H4 (cell line): ENCODE data around the gene CUBN. TPM values are rescaled to one million over a fixed set of nuclear protein-coding genes. Genes with fewer than 3 reads are reported as not detected.

Experiments used
- DNase-seq: peaks from one replicate; pipeline ENCODE4 v3.0.0-alpha.2; 2015; ENCODE audit warnings: low spot score
- total RNA-seq: library from RNA; depleted of rRNA; stranded (reverse); fragments of >200 nt; shearing (Covaris generic); gene quantifications from 2 replicates; pipeline ENCODE4 v1.2.3, GENCODE V29; 2014; rRNA removed

Gene CUBN
- total RNA-seq: 0.06 and 0.14 TPM in 2 replicates

DNA sequence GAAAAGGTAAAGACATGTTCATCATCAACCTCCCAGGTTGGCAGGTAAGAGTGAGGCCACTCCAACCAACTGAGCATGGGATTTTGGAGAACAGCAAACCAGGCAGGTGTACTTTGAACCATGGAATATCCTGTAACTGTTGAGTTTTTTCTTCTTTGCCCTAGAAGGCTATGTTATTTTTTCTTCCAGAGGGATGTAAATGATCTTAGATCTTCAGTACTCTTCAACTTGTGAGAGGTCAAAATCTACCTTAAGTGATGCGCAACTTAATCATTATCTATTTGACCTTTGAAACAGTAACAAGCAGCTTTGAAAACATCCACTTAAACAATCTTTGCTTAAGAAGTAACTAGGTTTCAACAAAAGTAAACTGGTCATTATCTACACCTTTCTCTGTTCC, at the start of gene CUBN:
Gene CUBN, minus strand, starts transcription at position 71 of the 400 bp plus-strand sequence. Its CDS starts 46 bp downstream, at position 25.
- no peak for DNase-seq

DNA sequence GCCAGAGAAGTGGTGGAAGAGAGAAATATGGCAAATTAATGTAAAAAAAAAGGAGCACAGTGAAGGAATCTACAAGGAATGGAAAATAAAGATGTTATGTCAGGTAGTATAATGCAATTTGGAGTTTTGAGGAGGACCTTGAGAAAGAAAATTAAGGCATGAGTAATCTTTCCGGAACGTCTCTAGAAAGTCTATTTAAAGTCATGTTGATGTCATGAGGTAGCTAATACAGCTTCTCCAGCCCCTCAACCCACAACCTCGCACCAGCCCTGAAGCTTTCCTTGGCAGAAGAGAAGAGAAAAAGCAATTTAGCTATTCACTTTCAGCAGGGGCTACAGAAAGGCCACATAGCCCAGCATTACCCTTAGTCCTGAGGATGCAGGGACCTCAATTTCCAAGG, 49.4 kb upstream of the CUBN start:
- no peak for DNase-seq

DNA sequence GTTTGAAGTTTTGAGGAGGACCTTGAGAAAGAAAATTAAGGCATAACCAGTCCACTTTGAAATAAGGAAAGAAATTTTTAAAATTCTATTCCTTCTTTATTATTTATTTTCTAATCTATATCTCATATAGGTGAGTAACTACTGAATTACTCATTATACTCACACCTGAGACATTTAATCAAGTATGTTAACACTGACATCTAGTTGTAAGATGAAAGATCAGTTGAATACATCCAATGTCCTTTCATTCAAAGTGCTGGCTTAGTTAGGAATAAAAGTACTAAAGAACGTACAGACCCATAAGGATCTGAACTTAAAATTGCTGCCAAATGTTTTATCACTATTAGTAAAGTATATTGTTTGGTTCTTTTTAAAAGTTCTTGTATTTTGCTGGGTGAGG, 48.4 kb upstream of the CUBN start:
- DNase-seq: no peak

DNA sequence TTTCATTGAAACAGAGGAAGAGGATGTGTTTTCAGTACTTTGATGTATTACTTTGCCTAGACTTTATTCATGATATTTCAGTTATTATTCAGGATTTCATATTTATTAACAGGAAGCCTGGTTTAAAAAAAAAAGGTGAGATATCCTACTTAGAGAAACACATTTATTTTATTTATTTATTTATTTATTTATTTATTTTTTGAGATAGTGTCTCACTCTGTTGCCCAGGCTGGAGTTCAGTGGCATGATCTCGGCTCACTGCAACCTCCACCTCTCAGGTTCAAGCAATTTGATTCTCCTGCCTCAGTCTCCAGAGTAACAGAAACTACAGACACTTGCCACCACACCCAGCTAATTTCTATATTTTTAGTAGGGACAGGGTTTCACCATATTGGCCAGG, 47.4 kb upstream of the CUBN start:
- DNase-seq: no peak

DNA sequence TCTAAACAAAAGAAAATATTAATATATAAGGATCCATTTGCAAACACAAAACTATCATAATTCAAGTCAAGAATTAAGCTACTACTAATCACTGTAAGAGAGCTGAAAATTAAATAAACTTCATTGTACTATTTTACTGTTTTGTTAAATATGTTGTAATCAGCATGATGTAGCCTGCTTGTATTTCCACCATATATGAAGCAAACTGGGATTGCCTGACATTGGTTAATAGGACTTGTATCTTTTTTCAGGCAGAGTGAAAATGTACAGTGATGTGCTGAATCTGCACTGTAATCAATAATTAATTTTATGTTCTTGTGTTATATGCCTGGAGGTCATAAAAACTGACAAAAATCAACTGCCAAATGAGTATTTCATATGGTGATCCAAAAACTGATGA, 46.5 kb upstream of the CUBN start:
- no peak for DNase-seq

DNA sequence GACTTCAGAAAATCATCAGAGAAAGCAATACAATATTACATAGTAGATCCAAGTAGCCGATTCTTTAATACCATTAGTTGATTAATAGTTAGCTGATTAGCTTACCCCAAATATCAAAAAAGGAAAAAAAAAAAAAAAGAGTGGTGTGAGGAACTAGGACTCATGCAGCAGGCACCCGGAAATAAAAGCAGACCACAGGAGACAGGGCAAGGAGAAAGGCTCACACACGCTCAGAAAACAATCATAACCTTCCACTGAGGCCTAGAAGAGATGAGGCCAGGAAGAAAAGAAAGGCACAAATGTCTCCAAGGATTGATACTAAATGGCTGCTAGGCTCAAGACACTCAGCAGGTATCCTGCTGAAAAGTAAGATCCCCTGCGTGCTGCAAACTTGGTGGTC, 45.9 kb upstream of the CUBN start:
- DNase-seq: no peak

DNA sequence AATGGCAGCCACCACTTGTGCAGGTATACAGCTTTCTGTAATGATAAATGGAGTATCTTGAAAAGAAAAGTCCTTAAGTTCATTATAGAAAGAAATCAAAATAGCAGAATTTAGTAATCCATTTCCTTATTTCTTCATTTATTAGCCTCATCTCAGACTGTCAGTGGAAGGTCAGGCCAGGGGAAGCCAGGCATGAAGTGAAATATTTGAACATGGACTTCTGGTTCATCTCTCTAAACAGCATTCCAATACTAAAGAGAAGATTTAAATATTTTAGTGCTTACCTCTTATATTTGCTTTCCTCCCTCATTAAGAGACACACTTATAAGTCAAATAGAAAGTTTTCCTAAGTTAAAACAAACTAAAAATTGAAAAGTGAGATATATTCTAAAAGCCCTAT, 45.0 kb upstream of the CUBN start:
- no peak for DNase-seq

DNA sequence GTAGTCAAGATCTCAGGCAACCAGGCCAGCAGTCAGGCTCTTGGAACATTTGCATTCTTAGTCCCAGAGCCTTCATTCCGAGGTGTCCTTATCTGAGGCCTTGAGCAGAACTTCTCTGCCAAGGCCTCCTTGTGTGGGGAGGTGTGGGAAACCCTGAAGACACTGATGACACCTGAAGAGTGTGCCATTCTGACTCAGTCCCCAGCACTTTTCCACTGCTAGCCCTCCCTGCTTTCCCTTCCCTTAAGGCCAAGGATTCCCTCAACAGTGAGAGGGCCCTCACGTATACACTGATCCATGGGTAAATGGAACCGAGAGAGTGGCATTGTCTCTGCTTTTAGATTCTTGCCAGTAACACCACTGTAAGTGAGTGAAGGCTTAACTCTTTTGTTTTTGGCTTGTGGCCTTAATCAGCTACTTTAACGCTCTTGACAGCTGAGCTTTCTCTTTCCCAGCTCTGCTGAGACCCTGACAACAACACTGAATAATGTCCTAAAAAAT, 41.6 kb upstream of the CUBN start:
- DNase-seq: no peak

DNA sequence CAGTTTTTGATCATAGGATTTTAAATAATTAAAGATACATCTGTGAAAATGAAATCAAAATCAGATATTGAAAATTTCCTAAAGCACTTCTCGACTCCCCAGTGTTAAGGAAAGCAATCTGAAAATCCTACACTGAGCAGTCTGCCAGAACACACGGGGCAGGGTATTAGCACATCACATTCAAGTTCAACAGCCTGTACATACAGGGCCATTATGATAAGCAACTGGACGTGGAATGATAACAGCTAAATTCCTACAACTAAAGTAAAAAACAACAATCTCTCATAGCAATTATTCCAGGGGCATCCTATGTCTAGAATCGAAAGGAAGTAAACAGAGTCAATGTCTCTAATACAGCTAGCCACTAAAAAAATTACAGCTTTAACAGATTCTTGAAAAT, 40.2 kb upstream of the CUBN start:
- DNase-seq: no peak

DNA sequence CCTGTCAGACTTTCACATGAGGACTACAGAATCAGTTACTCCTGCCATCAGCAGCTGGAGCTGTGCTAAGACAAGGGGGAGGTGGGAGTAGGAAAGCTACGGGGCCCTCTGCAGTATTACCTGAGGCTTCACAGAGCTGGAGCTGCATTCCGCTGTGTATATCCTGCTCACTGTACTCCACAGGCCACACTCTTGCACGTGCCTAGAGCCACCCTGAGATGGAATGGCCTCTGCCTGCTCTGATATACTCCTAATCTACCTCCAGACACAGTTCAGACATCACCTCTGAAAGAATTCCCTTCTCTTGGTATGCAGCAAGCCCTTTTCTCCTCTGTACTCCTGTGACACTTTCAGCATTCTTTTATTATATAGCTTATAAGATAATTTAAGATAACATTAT, 37.1 kb upstream of the CUBN start:
- no peak for DNase-seq

DNA sequence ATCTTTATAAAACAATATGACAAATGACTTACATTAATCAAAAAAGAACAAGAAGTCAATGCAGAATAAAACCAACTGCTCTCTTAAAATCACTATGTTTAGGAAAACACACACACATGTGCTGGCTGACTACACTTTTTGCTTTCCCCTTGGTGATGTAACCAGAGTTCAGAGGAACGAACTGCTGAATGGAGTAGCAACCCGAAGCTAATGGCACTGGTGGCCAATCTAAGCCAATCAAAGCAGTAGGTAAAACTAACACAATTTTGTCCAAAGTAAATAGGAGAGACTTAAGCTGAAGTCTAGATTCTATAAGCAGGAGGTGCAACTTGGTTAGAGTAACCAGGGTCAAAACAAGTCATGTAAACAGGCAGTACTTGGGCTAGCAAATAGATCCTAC, 33.2 kb upstream of the CUBN start:
- no peak for DNase-seq

DNA sequence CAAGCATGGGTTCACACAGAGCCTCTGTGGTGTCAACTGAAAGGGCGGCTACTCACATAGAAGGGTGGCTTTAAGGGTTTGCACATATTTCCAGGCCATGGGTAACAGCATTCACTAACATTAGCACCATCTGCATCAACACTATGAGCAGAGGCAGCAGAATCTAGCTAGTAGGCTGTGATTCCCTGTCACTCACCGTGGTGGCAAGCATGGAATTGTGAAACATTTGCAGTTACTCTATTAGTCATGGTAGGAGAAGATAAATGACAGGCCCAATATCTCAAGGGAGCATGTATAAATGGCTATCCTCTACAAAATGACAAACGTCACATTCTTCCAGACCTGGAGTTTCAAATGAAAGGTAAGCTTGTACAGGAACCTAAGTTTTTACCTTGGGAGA, 32.2 kb upstream of the CUBN start:
- DNase-seq: no peak

DNA sequence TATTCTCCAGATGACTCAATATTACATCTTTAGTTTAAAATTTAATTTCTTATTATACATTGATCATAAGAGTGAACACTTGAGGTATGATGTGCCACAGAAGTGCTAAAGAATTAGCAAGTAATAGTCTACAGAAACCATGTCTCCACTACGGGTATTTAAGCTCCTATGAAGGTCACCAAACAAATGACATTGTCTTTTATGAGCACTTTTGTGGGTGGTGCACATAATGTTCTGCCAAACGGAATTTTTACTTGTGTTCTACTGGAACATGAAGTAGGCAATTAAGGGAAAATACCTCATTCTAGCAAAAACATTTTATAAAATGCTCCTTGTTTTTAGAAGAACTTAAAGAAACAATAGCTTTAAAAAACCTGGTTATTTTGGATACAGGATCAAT, 27.4 kb upstream of the CUBN start:
- no peak for DNase-seq

DNA sequence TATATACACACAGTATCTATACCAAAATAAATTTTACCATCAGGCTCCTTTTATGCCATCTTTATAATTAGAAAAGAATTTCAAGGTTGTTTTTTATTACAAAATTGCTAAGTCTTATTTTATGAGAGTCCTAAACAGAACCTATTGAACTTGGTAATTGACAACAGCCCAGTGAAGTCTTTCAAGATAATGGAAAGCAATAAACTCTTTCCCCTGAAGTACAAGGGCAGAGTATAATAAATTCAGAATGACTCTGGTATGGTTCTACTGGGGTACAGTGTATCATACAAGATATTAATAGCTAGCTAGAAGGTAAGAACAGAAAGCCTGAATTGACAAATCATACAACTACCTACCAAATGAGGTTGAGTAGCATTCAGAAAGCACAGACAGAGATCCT, 26.2 kb upstream of the CUBN start:
- DNase-seq: no peak

DNA sequence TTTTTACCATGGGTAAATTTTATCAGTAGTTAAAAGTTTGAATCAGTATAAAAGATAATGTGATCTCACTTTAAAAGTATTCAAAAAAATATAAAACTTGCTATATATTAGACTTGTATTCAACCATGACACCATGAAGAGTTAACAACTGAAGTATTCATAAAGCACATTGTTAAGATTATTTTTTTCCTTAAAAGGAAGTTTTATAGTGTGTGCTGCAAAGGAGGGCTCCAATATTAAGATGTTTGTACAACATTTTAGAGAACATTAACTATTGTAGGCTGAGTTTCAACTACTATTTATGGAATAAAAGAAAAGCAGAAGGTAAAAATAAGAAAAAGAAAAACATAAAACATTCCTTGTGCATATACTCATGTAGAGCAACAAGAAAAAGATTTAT, 24.5 kb upstream of the CUBN start:
- no peak for DNase-seq

DNA sequence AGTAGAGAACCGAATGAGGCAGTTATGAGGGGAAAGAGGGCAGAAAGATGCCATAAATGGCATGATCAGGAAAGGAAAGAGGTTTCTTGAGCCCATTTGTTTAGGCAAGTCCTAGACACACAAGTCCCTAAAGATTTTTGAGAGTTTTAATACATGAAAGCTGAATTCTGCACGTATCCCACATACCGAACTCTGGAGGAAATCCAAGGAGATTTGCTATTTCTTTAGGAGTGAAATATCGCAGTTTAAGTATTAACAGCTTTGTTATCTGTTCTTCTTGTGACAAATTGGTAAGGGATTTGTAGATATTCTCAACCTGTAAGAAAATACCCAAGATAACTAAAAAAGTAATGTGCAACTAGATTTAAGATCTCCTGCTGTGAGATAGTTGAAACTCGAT, 23.7 kb upstream of the CUBN start:
- DNase-seq: no peak

DNA sequence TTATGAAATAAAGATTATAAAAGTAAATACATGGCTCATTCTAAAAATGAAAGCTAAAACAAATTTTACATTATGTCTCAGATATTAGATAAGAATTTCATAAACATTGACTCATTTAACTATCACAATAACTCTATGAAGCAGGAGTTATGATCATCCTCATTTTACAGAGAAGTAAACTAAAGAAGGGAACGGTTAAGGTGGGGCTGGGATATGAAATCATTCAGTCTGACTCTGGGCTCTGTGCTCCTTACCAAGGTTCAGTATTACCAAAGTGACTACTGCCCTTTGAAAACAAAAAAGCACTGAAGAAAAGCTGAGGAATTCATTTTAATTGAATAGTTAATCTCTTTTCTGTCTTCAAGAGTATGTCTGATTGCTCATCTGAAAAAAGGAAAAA, 22.1 kb upstream of the CUBN start:
- no peak for DNase-seq

DNA sequence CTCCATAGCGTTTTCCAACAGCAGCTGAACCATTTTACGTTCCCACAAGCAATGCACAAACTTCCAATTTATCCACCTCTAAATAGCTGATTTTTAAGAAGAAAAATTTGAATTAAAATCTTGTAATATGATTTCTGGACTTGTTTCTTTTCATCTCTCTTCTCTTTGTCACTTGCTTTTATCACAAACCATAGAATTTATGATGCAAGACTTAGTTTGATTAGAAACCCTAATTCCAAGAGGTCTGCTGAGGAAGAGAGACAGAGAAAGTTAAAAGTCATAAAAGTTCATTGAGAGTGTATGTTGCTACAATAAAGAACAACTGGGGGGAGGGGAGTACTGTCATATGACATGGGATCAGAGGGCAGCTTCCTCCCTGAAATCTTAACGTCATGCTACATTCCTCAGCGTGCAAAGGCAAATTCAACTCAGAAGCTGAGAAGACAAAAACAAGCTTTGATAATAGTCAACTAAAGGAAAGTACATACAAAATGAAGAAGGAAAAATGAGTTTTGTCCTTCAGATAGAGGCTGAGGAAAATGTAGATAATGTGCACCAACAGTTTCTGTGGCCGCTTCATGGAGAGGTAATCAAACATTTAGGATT, 18.4 kb upstream of the CUBN start:
- no peak for DNase-seq

DNA sequence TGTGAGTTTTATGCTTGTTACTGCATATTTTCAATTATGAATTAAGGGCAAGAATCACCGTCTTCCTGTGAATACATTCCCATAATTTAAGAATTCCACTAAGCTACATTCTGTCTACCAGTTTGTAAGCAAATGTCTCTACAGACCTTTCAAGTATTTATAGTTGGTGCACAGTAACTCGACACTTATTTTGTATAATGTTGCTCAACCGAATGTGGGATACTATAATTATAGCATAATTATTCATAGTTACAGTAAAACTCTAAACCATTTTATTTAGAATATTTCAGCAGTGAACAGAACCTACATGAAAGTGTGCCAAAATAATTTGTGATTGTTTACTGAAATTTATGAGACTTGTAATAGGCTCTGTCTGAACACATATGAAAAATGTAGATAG, 17.3 kb upstream of the CUBN start:
- DNase-seq: no peak

DNA sequence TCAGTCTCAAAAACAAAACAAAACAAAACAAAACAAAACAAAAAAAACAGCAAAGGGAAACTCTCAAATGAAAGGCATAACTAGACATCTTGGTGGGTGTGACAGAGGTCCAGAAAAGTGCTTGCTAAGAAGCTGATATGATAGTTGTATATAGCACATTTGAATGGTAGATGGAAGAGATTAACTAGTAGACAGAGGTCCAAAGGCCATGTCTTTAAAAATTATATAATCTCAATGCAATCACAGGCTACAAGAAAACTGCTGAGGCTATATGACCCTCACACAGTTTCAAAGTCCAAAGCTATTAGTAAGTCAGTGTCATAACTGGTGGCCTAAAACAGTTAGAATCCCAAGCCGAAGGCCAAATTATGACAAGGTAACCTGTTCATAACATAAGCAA, 15.6 kb upstream of the CUBN start:
- no peak for DNase-seq

DNA sequence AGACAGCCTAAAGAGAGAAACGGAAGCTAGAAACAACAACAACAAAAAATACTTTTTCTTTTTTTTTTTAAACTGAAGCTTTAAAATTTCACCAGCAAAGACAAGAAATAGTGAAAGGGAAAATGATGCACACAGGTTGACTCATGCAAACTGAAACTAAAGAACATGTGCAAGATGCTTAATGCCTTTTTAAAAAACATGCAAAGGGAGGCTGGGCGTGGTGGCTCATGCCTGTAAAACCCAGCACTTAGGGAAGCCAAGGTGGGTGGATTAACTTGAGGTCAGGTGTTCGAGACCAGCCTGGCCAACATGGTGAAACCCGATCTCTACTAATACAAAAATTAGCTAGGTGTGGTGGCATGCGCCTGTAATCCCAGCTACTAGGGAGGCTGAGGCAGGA, 15.1 kb upstream of the CUBN start:
- no peak for DNase-seq

DNA sequence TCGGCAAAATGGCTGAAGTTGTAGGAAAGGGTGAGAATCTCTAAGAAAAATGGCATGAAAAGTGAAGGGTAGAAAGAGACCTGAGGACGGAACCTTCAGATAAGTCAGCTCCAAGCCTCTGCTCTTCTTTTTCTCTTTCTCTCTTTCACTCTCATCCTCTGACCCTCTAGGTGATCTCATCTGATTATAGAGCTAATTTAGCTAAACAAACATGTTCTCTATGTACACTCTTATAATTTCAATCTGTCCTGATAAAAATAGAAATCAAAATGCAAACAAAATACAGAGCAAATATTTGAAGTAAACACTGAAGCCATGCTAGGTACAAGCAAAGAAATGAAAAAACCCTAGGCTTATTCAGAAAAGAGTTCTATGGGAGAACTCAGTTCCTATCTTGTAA, 14.4 kb upstream of the CUBN start:
- DNase-seq: no peak

DNA sequence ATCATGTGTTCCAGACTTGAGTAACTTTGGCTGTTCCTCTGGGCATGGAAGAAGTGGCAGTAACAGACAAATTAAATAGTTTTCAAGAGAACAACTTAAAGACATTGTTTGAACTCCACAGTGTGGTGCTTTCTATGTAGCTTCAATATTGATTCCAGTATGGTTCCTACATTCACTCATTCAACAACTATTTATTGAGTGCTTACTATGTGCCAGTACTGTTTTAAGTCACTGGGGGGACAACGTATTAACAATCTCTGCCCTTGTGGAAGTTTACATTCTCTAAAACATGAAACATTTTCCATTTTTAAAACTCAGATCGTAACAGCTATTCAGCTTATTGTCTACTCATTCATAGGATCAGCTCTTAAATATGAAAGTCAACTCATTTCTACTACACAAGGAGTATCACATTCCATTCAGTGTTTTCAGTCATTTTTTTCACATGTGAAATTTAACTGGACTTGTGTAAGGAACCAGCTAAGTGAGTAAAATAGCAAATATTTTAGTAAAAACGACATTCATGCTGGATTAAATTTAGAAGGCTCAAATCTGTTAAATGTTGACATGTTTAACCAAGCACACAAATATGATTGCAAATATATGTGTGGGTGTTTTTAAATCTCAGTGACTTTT, 13.6 kb upstream of the CUBN start:
- no peak for DNase-seq
